Fibroblast of the conjunctiva (primary cell): ENCODE data around the gene POMC.
"Not testable (repeated sequence)": the region's sequence is repeated elsewhere in the genome, so short reads cannot be mapped to it uniquely, and the experiment has no call there.

Source experiments
- DNase-seq: peaks from one replicate; pipeline ENCODE4 v3.0.0-alpha.2; 2010; ENCODE audit warnings: low read depth

Gene POMC

DNA sequence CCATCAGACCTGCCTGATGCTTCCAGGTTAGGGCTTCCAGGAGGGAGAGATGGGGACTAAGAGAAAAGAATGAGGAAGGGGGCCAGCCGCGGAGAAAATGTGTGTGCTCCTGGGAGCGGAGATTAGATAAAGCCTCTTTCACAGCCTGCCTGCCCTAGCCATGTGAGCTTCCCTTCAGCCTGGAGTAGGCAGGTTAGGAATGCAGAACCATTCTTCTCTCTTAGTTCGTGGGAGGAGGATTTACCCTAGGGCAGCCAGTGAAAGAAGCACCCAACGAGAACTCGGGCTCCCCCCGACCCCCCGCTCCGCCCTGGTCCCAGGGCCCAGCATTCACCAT lies 36.1 kb downstream of the POMC start:
- DNase-seq = no peak

DNA sequence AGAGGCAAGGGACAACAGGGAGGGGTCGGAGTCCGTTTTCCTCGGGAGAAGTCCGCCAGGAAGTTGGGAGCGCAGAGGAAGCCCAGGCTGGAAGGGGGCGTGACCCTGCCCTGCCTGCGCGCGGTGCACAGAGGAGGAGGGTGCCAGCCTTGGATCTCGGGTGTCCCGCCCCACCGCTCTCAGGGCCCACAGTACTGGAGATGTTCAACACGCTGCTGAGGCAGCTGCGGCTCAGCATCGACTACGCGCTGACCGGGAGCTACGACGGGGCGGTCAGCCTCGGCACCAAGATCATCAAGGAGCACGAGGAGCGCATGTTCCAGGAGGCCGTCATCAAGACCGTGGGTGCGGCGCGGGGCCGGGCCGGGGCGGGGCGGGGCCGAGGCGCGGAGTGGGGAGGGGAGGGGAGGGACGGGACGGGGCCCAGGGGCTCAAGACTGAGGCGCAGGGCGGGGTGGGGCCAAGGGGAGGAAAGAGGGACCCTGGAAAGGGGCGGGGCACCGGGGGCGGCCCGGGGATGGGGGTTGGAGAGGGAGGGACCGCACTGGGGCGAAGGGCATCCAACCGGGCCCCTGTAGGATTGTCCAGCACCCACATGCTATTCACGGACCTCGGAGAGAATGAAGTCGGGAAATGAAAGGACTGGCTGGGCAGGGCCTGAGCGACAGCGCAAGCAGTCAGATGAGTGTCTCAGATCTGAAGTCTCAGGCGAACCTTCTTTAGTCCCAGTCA lies 36.6 kb downstream of the POMC start:
- no peak for DNase-seq

DNA sequence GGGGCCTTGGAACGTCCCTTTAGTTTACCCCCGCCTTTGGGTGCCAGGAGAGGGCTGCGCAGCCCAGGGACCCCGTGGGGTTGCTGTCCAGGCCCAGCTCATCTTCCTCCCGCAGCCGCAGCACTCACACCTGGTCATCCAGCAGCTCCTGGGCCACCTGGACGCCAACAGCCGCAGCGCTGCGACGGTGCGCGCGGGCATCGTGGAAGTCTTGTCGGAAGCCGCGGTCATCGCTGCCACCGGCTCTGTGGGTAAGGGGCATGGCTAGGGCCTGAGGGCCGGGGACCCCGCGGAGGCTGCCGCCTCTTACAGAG lies 37.2 kb downstream of the POMC start:
- DNase-seq = no peak

GRCh38 chr2:25129901-25130520 lies 38.4 kb downstream of the POMC start:
- DNase-seq = no peak

- peak; percentile 26 for DNase-seq
Measured at GRCh38 chr2:25127646-25128045, 40.7 kb downstream of the POMC start.

DNA sequence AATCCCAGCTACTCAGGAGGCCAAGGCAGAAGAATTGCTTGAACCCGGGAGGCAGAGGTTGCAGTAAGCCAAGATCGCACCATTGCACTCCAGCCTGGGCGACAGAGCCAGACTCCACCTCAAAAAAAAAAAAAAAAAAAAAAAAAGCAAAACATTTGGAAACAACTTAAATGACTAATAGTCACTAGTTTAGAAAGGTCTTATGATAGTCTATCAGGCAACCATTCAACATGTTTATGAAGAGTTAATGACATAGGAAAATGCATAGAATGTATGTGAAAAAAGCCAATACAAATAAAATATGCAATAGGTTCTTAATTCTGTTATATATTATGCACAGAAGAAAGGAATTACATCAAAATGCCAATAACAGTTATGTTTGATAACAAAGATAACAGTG lies 41.3 kb downstream of the POMC start:
- not testable (repeated sequence) for DNase-seq

DNA sequence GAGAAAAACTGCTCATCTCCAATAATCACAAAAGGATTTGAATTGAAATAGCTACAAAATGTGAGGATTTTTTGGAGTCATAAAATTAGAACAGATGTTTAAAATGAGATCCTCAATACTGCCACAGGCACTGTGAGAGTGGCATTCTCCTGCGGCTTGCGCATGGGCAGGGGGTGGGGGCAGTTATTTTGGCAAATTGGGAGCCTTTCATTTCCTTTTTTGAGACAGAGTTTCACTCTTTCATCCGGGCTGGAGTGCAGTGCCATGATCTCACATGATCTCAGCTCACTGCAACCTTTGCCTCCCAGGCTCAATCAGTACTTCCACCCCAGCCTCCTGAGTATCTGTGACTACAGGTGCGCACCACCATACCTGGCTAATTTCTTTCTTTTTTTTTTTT lies 42.4 kb downstream of the POMC start:
- DNase-seq = no peak

DNA sequence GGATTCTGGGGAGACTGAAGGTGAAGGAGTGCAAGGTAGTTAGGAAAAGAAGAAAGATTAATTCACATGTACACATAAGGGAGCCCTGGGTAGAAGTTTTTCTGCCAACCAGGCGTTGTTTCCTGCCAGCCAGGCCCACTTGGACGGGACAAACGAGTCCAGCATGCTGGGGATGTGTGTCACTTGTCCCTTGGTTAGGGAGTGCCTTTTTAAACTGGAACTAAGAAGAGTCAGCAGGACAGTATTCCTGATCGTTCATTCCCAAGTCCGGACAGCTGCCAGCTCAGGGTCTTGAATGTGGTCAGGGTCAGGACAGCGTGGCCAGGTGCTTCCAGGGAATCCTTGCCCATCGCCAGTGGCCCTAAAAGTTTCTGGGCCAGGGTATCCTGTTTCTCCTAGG lies 43.2 kb downstream of the POMC start:
- DNase-seq = no peak

- DNase-seq = no peak
Measured at GRCh38 chr2:25123682-25124081, 44.7 kb downstream of the POMC start.

- DNase-seq = no peak
Measured at GRCh38 chr2:25122367-25122766, 46.0 kb downstream of the POMC start.

GRCh38 chr2:25119263-25119662 lies 49.1 kb downstream of the POMC start:
- no peak for DNase-seq

DNA sequence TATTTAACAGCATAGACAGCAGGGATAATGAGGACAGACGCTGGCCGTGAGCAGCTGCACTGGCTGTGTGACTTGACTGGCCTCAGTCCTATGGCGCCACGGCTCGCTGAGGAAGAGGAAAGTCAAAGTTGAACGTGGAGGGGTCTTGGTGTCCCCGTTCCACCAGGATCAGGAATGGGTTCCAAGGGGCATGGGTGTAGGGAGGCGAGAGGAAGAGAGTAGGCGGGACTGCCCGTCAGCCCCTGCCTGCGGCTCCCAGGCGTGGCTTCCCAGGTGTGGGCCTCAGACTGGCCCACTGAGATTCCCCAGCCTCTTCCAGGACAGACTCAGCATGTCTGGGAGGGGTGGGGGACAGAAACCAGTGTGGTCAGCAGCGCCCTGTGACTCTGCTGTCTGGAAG lies 51.4 kb downstream of the POMC start:
- no peak for DNase-seq

GRCh38 chr2:25115902-25116301 lies 52.5 kb downstream of the POMC start:
- no peak for DNase-seq

DNA sequence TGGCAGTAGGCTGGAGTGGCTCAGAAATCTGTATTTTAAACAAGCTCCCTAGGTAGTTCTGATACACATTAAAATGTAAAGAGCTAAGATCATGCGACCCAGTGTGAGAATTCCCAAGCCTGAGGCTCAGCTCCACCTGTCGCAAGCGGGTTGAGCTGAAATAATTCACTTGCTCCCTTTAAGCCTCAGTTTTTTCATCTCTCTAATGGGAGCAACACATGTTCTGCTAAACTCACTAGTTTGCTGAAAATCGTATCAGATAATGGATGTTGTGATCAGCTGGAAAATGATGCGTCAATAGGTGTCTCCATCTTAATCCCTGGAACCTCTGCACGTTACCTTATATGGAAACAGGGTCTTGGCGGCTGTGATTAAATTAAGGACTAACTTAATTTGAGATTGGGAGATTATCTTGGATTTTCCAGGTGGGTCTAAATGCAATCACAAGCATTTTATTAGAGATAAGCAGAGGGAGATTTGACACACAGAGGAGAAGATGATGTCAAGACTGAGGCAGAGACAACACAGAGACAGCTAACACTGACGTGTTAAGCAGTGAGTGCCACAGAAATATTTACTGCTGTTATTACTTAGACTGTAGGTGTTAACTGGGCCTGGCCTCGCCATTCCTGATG lies 53.0 kb downstream of the POMC start:
- DNase-seq = no peak

- DNase-seq = no peak
Measured at GRCh38 chr2:25112113-25112512, 56.3 kb downstream of the POMC start.
